ENCODE results near the gene TEAD1.

DNA sequence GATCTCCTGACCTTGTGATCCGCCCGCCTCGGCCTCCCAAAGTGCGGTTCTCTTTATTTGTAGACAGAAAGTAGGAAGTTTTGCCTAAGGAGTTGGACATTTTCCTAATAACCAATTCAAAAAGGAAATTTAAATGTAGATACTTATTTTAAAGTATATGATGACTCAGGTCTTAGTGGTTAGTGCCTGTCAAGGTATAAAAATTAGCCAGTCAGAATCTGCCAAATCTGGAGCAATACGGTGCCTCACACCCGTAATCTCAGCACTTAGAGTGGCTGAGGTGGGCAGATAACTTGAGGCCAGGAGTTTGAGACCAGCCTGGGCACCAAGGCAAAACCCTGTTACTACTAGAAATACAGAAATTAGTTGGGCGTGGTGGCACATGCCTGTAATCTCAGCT lies 248.2 kb downstream of the TEAD1 start:
- TF ChIP-seq, protein P1, sequence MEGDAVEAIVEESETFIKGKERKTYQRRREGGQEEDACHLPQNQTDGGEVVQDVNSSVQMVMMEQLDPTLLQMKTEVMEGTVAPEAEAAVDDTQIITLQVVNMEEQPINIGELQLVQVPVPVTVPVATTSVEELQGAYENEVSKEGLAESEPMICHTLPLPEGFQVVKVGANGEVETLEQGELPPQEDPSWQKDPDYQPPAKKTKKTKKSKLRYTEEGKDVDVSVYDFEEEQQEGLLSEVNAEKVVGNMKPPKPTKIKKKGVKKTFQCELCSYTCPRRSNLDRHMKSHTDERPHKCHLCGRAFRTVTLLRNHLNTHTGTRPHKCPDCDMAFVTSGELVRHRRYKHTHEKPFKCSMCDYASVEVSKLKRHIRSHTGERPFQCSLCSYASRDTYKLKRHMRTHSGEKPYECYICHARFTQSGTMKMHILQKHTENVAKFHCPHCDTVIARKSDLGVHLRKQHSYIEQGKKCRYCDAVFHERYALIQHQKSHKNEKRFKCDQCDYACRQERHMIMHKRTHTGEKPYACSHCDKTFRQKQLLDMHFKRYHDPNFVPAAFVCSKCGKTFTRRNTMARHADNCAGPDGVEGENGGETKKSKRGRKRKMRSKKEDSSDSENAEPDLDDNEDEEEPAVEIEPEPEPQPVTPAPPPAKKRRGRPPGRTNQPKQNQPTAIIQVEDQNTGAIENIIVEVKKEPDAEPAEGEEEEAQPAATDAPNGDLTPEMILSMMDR (conservative IDR thresholded peaks at IDR 0.05; ENCODE audit: low read length) = no peak
- no peak for TF ChIP-seq EZH2phosphoT487 (IDR thresholded peaks at IDR 0.05; ENCODE audit: borderline replicate concordance, low read depth, low read length)
